Pulmonary artery endothelial cell (primary cell): ENCODE measurements around the gene AP2M1. TPM values are rescaled to one million over a fixed set of nuclear protein-coding genes. Genes with fewer than 3 reads are reported as not detected.
A peak's percentile ranks its signal among the peaks of the same experiment; 100 is the strongest.

Experiments used
- DNase-seq: peaks from one replicate; pipeline ENCODE4 v3.0.0-alpha.2; 2011; ENCODE audit warnings: low read depth, low spot score
- total RNA-seq: library from RNA; depleted of rRNA; stranded (reverse); fragments of >200 nt; gene quantifications from 2 replicates; pipeline ENCODE4 v1.2.3, GENCODE V29; 2014

The AP2M1 gene
- total RNA-seq, 1 donor from 2014 or later: 413 TPM

DNA sequence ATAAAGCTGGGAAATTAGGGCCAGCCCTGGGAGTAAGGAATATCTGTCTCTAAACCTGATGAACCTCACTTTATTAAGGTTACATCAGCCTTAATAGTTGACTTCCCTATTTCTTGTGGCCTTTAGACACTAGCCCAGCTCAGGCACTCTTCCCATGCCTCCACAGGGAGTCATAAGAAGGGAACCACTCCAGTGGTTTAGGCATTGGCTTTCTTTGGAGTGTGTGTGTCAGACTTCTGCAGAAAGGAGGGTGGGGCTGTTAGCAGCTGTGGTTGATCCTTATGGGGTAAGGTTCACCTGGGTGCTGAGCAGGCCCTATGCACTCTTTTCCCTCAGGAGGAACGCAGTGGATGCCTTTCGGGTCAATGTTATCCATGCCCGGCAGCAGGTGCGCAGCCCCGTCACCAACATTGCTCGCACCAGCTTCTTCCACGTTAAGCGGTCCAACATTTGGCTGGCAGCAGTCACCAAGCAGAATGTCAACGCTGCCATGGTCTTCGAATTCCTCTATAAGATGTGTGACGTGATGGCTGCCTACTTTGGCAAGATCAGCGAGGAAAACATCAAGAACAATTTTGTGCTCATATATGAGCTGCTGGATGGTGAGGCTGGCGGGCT is 4.0 kb downstream of the AP2M1 start:
- DNase-seq: no peak

GRCh38 chr3:184180165-184180564 is 5.5 kb downstream of the AP2M1 start:
- no peak for DNase-seq

- no peak for DNase-seq
These were observed 6.9 kb downstream of the AP2M1 start for GRCh38 chr3:184181596-184181995.

DNA sequence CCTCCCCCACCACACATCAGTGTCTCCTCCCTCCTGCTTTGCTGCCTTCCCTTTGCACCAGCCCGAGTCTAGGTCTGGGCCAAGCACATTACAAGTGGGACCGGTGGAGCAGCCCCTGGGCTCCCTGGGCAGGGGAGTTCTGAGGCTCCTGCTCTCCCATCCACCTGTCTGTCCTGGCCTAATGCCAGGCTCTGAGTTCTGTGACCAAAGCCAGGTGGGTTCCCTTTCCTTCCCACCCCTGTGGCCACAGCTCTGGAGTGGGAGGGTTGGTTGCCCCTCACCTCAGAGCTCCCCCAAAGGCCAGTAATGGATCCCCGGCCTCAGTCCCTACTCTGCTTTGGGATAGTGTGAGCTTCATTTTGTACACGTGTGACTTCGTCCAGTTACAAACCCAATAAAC is 9.0 kb downstream of the AP2M1 start:
- DNase-seq: no peak

DNA sequence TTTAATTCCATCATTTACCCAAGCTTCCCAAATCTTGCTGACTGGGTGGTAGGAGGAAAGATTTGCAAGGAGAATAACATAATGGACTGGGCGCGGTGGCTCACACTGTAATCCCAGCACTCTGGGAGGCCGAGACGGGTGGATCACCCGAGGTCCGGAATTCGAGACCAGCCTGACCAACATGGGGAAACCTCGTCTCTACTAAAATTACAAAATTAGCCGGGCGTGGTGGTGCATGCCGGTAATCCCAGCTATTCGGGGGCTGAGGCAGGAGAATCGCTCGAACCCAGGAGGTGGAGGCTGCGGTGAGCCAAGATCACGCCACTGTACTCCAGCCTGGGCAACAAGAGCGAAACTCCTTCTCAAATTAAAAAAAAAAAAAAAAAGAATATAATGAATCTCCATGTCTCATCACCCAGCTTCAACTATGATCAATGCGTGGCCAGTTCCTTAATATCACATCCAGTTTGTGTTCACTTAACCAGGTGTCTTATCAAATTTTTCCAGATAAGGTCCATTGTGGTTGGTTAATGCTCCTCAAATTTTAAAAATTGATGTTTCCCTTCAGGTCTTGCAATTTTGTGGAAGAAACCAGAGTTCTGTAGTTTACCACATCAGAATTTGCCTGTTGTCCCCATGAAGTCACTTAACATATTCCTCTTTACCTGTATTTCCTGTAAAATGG is 10.0 kb downstream of the AP2M1 start:
- DNase-seq: no peak

DNA sequence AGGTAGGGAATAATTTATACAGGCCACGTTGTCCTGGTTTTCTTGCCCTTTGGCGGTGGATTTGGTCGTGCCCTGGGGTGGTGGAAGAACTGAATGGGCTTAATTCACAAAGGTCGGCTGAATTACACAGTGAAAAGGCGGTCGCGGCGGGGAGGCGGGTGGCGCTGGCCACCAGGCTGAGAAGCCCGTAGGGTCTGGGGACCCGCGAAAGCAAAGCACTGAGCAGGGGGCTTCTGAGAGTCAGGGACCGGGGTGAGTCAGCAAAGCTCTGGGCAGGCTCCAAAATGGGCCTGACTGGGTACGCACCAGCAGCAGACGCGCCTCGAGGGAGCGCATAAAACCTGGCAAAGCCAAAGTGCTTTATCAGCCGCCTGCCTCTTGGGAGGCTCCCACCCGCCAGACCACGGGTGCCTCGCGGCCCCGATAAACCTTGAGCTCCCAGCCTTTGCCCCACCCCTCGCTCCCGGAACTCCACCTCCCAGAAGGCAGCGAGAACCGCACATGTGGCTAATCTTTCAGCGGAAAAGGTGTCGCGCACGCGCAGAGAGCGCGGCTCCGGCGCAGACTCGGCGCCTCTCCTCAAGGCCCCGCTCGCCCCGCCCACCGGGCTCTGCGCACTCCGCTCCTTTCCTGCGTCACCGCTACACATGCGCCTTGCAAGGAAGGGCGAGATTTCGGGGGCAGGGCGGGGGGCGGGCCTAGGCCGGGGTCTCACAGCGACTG is 11.0 kb downstream of the AP2M1 start:
- DNase-seq: peak; percentile 94

GRCh38 chr3:184186184-184186901 is 11.7 kb downstream of the AP2M1 start, which contains the start of gene ABCF3:
Gene ABCF3 (plus strand): TSS chr3:184186199. CDS start chr3:184186208, 9 bp downstream.
- no peak for DNase-seq

DNA sequence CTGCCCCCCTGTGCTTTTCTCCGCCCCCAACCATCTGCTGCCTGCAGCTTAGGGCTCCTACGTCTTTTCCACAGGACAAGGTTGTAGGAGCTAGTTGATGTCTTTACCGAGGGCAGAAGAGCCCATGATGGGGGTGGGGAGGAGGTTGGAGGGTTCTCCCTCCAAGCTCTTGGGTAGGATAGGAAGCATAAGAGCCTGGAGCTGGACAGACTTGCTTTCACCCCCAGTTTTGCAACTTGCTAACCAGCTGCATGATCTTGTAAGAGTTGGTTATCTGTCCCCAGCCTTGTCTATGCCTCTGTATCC is 12.2 kb downstream of the AP2M1 start:
- DNase-seq: no peak

DNA sequence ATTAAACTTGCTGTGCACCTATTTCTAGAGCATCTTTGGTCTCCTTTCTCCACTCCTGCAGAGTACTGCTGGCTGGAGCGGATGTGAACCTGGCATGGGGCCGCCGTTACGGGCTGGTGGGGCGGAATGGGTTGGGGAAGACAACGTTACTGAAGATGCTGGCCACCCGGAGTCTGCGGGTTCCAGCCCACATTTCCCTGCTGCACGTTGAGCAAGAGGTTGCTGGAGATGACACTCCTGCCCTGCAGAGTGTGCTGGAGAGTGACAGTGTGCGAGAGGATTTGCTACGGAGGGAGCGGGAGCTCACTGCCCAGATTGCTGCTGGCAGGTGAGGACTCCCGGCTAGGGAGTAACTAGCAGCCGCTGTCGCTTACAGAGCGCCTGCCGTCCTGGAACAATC is 13.4 kb downstream of the AP2M1 start:
- no peak for DNase-seq

DNA sequence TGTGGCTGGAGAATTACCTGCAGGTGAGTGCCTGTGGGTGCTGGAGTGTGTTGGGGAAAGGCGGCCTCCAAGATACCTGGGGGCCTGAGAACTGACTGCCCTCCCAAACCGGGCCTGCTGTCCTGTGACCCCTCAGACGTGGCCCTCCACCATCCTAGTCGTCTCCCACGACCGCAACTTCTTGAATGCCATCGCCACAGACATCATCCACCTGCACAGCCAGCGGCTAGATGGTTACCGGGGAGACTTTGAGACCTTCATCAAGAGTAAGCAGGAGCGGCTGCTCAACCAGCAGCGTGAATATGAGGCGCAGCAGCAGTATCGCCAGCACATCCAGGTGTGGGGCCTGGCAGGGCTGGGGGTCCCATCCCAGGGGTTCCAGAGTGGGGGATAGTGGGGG is 14.8 kb downstream of the AP2M1 start:
- no peak for DNase-seq

DNA sequence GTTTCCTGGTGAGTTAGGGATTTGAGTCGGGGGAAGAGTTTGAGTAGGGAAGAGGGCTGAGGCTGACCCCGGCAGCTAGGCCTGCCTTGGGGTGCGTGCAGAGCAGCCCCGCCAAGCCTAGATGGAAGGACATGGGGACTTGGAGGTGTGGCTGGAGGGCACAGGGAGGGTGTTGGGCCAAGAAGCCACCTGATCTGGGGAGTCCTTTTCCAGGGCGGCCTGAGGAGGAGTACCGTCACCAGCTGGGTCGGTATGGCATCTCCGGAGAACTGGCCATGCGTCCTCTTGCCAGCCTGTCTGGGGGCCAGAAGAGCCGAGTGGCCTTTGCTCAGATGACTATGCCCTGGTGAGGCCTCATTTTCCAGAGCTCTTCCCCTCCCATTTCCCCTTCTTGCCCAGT is 18.2 kb downstream of the AP2M1 start:
- DNase-seq: no peak

DNA sequence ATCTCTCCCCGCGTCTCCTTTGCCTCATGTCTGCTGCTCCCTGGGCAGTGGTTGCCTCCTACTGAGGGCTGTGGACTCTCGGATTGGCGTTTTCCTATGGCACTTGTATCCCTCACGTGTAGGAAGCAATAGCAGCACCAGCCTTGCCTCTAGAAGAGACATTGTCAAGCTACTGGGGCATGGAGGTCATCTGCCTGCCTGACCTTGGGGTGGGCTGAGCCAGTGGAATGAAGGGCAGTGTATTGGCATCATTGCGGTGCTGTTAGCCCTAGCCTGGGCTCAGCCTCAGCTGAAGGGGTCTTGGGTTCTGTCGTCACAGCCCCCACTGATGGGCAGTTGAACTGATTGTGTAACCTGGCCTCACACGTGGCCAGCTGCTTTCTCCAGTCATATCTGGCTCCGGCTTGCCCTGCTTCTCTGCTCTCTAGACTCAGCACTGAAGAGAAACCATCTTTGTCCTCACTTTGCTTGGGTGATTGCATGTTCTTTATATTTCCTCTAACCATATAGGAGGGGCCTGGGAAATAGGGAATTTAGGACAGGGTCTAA is 19.4 kb downstream of the AP2M1 start:
- no peak for DNase-seq

GRCh38 chr3:184196536-184196935 is 21.9 kb downstream of the AP2M1 start:
- DNase-seq: no peak

- DNase-seq: no peak
These were observed 23.9 kb downstream of the AP2M1 start for GRCh38 chr3:184198509-184198908.

DNA sequence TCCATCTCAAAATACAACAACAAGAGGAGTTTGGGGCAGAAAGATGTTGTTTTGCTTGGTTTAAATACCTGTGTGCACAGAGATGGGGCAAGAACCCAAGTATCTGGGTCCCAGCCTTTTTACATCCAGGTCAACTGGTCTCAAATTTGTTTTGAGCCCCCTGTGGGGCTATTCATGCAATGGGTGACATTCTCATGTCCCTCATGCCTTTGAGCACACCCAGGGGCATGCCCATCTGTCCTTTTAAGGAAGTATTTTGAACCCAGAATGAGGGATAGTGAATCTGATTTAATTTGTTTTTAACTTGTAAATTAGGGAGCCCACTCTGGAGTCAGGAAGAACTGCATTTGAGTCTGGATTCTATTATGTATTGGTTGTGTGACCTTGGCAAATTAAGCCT is 26.2 kb downstream of the AP2M1 start:
- no peak for DNase-seq

DNA sequence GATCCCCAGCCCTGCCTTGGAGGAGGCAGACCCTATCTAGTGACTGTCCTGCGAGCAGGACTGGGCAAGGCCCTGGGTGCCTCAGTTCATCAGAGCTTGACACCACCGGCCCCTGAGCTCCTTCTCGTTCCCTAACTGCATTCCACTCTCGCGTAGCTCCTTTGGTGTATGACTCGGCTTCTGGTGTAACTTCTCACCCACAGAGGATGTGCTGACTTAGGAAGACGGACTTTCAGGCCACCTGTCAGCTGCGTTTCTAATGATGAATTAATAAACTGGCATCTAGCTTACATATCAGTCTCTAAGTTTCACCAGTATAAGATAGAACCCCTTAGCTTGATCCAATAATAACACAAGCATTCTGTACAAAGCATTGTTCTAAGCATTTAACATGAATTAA is 28.9 kb downstream of the AP2M1 start:
- no peak for DNase-seq

- DNase-seq: no peak
These were observed 34.7 kb downstream of the AP2M1 start for GRCh38 chr3:184209146-184209923.

- DNase-seq: no peak
These were observed 36.6 kb downstream of the AP2M1 start for GRCh38 chr3:184211297-184211696.

DNA sequence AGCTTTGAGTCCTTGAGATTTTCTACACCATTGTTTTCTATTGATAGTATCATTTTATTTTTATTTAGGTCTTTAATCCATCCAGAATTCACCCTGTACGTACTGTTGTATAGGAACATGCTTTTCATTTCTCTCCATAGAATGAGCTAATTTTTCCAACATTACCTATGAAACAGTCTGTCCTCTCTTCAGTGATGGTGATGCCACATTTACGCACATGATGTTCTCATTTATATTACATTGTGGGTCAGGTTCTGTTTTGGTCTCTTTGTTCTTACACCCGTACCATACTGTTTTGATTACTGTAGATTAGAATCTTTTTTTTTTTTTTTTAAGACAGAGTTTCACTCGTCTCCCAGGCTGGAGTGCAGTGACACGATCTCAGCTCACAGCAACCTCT is 37.1 kb downstream of the AP2M1 start:
- no peak for DNase-seq

GRCh38 chr3:184218814-184219213 is 44.2 kb downstream of the AP2M1 start:
- DNase-seq: no peak

DNA sequence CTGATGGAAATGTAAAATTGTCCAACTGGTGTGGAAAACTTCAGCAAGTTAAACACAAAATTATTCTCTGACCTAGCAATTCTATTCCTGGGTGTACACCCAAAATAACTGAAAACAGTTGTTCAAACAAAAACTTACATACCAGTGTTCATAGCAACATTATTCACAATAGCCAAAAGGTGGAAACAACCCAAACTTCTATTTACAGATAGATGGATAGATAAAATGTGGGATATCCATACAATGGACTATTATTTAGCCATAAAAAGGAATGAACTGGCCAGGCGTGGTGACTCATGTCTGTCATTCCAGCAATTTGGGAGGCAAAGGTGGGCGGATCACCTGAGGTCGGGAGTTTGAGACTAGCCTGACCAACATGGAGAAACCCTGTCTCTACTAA is 47.9 kb downstream of the AP2M1 start:
- DNase-seq: no peak
